Measurements from ENCODE around the gene ADAMTSL5.
"Not testable (repeated sequence)": the region's sequence is repeated elsewhere in the genome, so short reads cannot be mapped to it uniquely, and the experiment has no call there.

ADAMTSL5 gene

DNA sequence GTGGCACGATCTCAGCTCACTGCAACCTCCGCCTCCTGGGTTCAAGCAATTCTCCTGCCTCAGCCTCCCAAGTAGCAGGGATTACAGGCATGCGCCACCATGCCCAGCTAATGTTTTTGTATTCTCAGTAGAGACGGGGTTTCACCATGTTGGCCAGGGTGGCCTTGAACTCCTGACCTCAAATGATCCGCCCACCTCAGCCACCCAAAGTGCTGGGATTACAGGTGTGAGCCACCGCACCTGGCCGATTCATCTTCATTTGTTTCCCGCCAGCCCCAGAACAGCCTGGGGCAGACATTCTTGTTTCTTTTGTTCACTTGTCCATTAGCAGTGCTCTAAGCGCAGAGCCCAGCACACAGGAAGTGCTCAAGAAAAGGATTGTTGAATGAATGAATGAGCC lies 35.8 kb downstream of the ADAMTSL5 start:
- DNase-seq, result not testable (repeated sequence)

DNA sequence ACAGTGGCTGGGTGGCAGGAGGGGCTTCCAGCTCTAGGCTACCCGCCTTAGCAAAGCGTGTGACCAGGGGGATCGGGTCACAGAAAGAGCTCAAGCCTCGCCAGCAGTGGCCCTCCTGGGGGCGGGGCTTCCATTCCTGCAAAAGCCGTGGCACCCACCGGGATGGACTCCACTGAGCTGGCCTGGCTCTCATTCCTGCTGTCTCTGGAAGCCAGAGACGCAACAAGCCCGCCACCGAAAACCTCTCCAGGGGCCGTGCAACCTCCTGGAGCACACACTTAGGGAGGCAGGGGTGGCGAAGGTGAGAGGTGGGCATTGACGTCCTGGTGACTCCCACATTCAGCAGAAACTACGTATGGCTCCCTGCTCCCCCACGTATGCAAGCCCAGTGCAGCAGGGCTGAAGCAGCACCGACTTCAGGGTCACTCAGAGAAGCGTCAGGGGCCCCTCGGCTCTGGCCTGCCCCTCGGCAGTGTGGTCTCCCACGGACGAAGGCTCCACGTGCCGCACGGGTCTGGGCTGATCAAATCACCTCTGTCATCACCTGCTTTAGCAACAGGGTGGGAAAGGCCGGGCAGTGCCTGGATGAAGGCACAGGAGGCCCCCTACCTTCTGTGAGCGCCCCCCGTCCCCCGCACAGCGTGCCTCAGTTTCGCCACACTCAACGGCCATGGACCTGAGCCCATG lies 36.9 kb downstream of the ADAMTSL5 start:
- no peak for DNase-seq

DNA sequence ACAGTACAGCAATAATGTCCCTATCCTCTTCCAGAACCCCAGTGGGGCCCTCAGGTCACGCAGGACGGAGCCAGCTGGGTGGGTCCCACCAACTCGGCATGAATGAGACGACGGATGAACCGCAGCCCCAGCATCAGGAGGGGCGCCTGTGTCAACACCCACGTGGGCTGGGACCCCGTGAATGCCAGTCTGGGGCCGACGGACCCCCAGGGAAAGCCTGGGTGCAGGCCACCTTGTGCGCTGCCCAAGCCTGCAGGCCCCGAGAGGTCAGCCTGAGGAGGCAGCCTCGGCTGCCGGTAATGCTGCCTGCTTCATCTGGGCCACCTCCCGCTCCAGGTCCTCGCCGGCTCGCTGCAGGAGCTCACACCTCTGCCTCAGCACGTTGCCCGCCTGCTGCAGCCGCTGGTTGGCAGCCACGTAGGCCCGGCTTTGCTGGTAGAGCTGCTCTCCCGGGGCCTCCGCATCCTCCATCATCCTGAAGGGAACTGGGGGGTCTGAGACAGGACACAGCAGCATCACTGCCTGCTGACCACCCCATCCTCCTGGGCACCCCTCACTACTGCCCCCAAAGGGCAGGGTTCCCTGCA lies 38.0 kb downstream of the ADAMTSL5 start:
- DNase-seq, result no peak

DNA sequence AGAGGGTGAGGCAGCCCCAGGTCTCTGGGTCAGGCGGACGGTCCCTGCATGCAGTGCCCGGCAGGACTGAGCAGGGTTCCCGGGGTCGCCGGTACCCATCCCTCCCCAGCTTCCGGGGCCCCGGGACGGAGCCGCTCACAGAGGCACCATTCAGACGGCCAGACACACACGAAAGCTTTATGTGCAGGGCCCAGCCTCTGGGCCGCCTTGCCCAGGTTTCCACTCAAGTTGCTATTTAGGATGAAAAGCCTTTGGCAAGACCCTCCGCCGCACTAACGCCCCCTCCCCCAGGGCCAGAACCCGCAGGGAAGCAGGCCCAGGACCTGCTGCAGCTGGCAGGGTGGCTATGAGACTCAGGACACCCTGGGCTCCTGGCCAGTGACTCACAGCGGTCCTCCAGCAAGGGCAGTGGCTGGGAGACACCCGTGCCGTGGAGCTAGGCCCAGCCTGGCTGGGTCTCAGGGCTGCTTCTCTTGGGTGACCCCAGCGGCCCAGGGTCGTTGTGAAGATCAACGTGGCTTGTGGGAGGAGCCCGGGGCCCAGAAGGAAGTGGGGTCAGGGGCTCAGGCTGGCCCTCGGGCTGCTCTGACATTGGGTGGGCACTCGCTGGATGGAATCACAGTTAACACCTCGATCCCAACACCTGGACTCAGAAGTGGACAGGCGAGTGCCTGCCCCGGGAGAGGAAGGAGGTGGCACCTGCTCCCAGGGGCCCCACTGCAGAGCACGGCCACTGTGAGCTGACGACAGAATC lies 38.6 kb downstream of the ADAMTSL5 start:
- no peak for DNase-seq

DNA sequence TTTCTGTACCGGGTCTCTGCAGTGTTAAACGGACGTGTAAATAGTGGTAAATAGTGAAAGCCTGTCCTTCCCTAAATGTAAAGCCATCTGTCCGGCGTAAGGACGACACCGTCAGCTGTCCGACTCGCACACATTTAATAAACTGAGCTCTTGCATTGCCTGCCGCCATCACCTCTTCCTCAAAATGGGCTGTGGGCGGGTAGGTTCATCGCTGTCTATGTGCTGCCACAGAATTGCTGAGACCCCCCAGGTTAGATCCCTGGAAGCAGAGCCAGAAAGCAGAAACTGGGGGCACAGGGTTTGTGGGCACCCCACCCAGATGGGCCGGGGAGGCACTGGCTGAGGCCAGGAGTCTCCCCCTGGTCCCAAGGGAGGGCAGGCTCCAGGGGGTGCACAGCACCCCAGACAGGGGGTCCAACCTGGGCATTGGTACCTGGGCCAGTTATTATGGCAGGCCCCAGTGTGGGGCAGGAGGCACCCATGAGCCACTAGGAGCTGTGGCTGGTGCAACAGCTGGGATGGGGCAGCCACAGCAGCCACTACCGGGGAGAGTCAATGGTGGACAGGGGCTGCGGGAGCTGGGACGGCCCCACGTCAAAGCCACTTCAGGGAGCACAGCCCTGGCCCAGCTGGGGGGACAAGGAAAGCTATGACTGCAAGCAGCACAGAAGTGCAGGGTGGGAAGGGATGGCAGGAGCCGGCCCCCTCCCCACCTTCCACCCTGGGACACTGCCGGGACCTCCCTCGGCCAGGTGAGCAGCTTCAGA lies 39.6 kb downstream of the ADAMTSL5 start:
- no peak for DNase-seq

DNA sequence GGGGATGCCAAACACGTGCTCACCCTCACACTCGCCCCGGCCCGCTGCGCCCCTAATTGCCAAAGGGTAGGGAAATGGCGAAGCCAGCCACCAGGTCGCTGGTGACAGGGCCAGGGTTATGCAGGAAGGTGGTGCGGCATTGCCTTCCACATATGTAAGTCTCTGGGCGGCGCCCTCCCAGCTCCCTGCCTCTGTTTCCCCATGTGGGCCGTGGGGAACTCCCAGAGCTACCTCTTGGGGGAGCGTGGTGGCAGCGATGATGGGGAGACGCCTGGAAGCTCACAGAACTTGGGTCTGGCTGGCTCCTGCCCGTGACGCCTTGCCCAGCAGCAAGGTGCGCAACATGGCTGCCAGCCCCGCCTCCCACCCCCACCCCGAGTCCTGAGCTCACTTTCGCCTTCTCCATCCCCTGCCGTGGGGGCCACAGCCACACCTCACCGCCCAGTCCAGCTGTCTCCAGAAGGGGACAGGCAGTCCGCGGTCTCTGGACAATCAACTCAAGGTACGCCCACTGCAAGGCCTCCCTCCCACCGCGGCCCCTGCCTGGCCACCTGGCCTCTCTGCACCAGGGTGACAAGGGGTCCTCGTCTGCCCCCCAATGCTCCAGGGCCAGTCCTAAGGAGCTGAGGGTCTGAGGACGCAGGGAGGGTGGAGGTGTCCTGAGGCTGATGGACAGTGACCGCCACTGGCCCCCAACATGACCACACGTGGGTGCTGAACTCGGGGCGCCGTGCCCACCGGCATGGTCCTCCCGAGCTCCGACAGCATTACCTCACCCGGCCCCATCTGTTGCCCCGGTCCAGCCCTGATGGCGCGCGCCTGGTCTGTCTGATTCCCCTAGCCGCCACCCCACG lies 40.4 kb downstream of the ADAMTSL5 start:
- DNase-seq, result no peak

DNA sequence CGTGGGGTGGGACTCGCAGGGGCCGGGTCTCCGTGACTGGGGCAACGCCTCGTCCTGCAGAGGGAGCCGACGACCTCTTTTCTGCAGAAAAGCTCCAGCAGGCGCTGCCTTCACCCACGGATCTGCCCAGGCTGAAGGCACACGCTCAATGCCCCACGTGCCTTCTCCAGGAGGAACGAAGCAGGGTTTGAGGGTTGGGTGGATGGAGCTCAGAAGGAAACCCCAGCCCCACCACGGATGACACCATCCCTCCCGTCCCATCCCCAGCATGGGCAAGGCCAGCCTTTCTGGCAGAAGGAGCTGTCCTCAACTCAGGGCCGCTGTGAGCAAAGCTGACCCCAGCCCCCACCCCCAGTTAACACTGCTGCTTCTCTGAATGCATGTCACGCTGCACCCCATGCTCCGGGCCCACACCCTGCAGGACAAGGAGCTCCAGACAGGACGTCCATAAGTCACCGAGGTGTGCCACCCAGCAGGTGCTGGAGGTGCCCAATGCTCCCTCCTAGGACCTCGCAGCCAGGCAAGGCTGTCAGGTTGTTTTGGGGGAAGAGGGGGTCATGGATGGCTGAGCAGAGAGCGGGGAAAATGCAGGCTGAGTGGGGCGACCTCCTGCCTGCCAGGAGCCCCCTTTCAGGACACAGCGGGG lies 41.2 kb downstream of the ADAMTSL5 start:
- no peak for DNase-seq

DNA sequence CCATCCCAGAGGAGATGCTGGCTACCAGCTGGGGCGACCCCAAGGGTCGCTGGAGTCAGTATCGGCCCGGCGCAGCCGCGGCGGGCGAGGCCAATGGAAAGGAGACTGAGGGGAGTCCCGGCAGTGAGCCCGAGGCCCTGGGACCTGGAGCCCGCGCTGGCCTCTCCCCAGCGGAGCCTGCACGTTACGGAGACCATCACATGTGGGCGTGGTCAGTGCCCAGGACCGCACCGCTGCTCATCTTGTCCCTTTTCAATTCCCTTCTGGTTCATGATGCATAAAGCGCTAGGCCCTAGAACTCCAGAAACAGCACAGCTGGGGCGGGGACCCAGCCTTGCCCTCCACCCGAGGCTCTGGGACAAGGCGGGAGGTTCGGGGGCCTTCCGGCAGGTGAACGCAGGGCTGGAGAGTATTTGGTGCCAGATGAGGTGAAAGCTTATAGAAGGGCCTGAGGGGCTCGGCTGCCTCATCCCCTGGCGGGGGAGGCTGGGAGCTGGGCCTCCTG lies 41.8 kb downstream of the ADAMTSL5 start:
- DNase-seq, result no peak

DNA sequence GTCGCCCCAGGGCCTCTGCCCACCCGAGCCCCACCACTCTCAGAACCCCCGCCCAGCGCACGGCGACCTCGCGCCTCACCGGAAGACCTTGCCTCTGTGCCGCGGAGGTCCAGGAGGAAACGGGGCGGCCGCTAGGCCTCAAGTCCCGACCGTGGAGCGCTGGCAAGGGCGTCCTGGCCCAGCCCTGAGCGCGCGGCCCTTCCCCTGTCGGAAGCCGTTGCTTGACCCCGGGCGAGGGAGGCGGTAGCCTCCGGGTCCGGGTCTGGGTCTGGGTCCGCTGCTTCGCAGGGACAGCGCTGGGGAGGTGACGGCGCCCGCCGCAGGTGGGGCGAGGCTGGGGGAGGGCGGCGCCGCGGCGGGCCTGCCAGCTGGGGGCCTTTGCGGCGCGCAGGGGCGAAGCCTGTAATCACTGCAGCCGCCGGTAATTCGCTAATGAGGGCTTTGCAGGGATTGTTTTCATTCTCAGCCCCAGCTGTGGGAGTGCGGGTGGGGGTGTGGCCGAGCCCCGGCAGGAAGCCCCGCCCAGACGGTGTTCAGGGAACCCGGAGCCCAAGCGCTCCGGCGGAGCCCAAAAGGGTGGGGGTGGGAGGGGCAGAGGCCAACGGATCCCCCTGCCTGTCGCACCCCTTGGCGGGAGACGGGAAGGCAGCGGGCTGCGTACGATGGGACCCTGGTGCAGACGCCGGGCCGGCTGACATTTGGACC lies 42.4 kb downstream of the ADAMTSL5 start:
- no peak for DNase-seq

DNA sequence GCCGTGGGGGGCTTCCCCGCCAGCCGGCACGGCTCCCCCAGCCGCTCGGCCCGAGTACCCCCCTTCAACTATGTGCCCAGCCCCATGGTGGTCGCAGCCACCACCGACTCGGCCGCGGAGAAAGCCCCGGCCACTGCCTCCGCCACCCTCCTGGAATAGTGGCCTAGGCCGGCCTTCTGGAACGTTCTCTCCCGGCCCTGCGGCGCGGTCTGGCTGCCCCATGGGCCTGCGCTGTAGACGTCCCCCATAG lies 42.8 kb downstream of the ADAMTSL5 start:
- no peak for DNase-seq

DNA sequence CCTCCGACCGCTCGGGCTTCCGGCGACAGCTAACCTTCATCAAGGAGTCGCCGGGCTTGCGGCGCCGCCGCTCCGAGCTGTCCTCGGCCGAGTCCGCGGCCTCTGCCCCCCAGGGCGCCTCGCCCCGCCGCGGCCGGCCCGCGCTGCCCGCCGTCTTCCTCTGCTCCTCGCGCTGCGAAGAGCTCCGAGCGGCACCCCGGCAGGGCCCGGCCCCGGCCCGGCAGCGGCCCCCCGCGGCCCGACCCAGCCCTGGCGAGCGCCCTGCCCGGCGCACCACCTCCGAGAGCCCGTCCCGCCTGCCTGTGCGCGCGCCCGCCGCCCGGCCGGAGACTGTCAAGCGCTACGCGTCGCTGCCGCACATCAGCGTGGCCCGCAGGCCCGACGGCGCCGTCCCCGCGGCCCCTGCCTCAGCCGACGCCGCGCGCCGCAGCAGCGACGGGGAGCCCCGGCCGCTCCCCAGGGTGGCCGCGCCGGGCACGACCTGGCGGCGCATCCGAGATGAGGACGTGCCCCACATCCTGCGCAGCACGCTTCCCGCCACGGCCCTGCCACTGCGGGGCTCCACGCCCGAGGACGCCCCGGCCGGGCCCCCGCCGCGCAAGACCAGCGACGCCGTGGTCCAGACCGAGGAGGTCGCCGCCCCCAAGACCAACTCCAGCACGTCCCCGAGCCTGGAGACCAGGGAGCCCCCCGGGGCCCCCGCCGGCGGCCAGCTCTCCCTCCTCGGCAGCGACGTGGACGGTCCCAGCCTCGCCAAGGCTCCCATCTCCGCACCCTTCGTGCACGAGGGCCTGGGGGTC lies 43.4 kb downstream of the ADAMTSL5 start:
- DNase-seq, result no peak

DNA sequence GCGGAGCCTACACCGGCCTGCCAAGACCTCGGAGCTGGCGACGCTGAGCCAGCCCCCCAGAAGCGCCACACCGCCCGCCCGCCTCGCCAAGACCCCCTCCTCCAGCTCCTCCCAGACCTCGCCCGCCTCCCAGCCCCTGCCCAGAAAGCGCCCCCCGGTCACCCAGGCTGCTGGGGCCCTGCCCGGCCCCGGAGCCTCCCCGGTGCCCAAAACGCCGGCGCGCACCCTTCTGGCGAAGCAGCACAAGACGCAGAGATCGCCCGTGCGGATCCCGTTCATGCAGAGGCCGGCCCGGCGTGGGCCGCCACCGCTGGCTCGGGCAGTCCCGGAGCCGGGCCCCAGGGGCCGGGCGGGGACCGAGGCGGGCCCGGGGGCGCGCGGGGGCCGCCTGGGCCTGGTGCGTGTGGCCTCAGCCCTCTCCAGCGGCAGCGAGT lies 44.0 kb downstream of the ADAMTSL5 start:
- DNase-seq, result no peak

DNA sequence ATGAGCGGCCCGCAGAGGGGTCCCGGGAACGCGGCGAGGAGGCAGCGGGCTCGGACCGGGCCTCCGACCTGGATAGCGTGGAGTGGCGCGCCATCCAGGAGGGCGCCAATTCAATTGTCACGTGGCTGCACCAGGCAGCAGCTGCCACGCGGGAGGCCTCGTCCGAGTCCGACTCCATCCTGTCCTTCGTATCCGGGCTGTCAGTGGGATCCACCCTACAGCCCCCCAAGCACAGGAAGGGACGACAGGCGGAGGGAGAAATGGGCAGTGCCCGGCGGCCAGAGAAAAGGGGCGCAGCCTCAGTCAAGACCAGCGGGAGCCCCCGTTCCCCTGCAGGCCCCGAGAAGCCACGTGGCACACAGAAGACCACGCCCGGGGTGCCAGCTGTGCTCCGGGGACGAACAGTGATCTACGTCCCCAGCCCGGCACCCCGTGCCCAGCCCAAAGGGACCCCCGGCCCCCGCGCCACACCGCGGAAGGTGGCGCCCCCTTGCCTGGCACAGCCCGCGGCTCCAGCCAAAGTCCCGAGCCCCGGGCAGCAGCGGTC lies 44.5 kb downstream of the ADAMTSL5 start:
- no peak for DNase-seq

DNA sequence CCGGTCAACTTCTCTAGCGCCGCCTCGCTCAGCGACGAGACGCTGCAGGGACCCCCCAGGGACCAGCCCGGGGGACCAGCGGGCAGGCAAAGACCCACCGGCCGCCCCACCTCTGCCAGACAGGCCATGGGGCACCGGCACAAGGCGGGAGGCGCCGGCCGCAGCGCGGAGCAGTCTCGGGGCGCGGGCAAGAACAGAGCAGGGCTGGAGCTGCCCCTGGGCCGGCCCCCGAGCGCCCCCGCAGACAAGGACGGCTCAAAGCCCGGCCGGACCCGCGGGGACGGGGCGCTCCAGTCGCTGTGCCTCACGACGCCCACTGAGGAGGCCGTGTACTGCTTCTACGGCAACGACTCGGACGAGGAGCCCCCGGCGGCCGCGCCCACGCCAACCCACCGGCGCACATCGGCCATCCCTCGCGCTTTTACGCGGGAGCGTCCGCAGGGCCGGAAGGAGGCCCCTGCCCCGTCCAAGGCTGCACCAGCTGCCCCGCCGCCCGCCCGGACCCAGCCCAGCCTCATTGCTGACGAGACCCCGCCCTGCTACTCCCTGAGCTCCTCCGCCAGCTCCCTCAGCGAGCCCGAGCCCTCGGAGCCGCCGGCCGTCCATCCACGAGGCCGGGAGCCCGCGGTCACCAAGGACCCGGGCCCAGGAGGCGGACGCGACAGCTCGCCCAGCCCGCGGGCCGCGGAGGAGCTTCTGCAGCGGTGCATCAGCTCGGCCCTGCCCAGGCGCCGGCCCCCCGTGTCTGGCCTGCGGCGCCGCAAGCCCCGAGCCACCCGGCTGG lies 45.1 kb downstream of the ADAMTSL5 start:
- no peak for DNase-seq

DNA sequence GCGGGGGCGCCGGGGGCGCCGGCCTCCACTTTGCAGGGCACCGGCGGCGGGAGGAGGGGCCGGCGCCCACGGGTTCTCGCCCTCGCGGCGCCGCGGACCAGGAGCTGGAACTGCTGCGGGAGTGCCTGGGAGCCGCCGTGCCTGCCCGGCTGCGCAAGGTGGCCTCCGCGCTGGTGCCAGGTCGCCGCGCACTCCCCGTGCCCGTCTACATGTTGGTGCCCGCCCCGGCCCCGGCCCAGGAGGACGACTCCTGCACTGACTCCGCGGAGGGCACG lies 45.7 kb downstream of the ADAMTSL5 start:
- DNase-seq, result no peak

DNA sequence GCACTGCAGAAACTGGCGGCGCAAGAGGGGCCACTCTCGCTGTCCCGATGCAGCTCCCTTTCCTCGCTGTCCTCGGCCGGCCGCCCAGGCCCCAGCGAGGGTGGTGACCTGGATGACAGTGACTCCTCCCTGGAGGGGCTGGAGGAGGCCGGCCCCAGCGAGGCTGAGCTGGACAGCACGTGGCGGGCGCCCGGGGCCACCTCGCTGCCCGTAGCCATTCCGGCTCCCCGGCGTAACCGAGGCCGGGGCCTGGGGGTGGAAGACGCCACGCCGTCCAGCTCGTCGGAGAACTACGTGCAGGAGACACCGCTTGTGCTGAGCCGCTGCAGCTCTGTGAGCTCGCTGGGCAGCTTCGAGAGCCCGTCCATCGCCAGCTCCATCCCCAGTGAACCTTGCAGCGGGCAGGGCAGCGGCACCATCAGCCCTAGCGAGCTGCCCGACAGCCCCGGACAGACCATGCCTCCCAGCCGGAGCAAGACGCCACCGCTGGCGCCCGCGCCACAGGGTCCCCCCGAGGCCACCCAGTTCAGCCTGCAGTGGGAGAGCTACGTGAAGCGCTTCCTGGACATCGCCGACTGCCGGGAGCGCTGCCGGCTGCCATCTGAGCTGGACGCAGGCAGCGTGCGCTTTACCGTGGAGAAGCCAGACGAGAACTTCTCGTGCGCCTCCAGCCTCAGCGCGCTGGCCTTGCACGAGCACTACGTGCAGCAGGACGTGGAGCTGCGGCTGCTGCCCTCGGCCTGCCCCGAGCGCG lies 46.2 kb downstream of the ADAMTSL5 start:
- DNase-seq, result no peak

DNA sequence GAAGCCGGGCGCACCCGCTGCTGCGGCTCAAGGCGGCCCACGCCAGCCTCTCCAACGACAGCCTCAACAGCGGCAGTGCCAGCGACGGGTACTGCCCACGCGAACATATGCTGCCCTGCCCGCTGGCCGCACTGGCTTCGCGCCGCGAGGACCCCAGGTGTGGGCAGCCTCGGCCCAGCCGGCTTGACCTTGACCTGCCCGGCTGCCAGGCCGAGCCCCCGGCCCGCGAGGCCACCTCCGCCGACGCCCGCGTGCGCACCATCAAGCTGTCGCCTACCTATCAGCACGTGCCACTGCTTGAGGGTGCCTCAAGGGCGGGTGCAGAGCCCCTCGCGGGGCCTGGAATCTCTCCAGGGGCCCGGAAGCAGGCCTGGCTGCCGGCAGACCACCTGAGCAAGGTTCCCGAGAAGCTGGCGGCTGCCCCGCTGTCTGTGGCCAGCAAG lies 46.8 kb downstream of the ADAMTSL5 start:
- no peak for DNase-seq

DNA sequence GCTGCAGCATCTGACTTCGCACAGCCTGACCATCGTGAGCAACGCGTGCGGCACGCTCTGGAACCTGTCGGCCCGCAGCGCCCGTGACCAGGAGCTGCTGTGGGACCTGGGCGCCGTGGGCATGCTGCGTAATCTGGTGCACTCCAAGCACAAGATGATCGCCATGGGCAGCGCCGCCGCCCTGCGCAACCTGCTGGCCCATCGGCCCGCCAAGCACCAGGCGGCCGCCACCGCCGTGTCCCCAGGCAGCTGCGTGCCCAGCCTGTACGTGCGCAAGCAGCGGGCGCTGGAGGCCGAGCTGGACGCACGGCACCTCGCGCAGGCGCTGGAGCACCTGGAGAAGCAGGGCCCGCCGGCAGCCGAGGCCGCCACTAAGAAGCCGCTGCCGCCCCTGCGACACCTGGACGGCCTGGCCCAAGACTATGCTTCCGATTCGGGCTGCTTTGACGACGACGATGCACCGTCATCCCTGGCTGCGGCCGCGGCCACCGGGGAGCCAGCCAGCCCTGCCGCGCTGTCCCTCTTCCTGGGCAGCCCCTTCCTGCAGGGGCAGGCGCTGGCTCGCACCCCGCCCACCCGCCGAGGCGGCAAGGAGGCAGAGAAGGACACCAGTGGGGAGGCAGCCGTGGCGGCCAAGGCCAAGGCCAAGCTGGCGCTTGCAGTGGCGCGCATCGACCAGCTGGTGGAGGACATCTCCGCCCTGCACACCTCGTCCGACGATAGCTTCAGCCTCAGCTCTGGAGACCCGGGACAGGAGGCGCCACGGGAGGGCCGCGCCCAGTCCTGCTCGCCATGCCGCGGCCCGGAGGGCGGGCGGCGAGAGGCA lies 47.4 kb downstream of the ADAMTSL5 start:
- no peak for DNase-seq

Data from amniotic stem cell (primary cell).